Breast epithelium (tissue), 3 donors: ENCODE results near the gene CYB561A3.

Source experiments
- POLR2A ChIP-seq: fragments of 450-650 bp; IDR thresholded peaks from one replicate; pipeline ENCODE4 v1.6.1; 2016; ENCODE audit warnings: antibody characterized with exemption, mild to moderate bottlenecking, moderate library complexity
- TF ChIP-seq, protein P1 (sequence below), 3 donors: fragments of 450-650 bp; IDR thresholded peaks; one replicate each; pipeline ENCODE4 v1.5.1; 2016 to 2017; ENCODE audit warnings: antibody characterized with exemption in 3 of 3, mild to moderate bottlenecking in 3 of 3, moderate library complexity in 3 of 3

DNA sequence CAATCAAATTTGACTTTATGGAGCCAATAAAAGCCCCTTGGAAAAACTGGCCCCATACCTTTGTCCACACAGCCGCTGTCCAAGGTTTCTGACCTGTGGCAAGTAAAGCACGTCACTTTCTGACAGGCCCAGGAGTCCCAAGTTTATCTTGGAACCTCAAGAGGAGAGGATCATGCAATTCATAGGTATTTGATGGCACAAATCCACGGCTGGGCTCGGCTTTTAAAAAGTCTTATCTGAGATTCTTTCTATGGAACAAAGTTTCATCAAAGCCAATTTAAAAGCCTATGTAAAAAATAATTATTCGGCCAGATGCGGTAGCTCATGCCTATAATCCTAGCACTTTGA, 14.1 kb upstream of the CYB561A3 start:
- TF ChIP-seq, protein P1, sequence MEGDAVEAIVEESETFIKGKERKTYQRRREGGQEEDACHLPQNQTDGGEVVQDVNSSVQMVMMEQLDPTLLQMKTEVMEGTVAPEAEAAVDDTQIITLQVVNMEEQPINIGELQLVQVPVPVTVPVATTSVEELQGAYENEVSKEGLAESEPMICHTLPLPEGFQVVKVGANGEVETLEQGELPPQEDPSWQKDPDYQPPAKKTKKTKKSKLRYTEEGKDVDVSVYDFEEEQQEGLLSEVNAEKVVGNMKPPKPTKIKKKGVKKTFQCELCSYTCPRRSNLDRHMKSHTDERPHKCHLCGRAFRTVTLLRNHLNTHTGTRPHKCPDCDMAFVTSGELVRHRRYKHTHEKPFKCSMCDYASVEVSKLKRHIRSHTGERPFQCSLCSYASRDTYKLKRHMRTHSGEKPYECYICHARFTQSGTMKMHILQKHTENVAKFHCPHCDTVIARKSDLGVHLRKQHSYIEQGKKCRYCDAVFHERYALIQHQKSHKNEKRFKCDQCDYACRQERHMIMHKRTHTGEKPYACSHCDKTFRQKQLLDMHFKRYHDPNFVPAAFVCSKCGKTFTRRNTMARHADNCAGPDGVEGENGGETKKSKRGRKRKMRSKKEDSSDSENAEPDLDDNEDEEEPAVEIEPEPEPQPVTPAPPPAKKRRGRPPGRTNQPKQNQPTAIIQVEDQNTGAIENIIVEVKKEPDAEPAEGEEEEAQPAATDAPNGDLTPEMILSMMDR (IDR thresholded peaks at IDR 0.05), result no peak
- TF ChIP-seq POLR2A, result no peak
